ENCODE data around the gene HSPA8. TPM values are rescaled to one million over a fixed set of nuclear protein-coding genes. Genes with fewer than 3 reads are reported as not detected.
A peak's percentile ranks its signal among the peaks of the same experiment; 100 is the strongest.

Gene HSPA8
- total and polyA plus RNA-seq, 2 of the 4 experiments (the other 2 are of a cell fraction) = 2,309 to 4,346 TPM

GRCh38 chr11:123052901-123053721 is 8.8 kb downstream of the HSPA8 start:
- Histone ChIP-seq H3K4me1 (ENCODE audit: control insufficient read depth, insufficient read depth, low read length) (no peaks in the 10 kb centered on the region), H3K9ac (ENCODE audit: low read depth, low read length) (no peak overlapping the region), H3K9me3 (ENCODE audit: control insufficient read depth, insufficient read depth, low read length) (no peaks in the 10 kb centered on the region), H3K14ac (replicated peaks; ENCODE audit: low read depth, low read length) (no peak overlapping the region), H2AFZ (replicated peaks; ENCODE audit: low read length, poor library complexity) (no peak overlapping the region), H3K18ac (ENCODE audit: low read depth, low read length) (no peak overlapping the region), H3K4me3 (ENCODE audit: insufficient read depth, low read depth, low read length) (no peak overlapping the region), H2AK5ac (ENCODE audit: low read depth, low read length) (no peak overlapping the region), H4K20me1 (ENCODE audit: insufficient read depth, low read length) (peaks cover 51% of the 10 kb centered on the region), H2BK5ac (ENCODE audit: low read depth, low read length, poor library complexity, severe bottlenecking) (no peak overlapping the region), H2AK9ac (replicated peaks; ENCODE audit: low read depth, low read length, poor library complexity) (no peak overlapping the region), H2BK20ac (ENCODE audit: low read depth, low read length) (no peak overlapping the region), H3K4ac (ENCODE audit: low read depth, low read length) (no peak overlapping the region), H3K27me3 (ENCODE audit: control insufficient read depth, insufficient read depth, low read length) (no peaks in the 10 kb centered on the region), H3K27ac (ENCODE audit: insufficient read depth, low read length) (no peak overlapping the region), H3K4me2 (ENCODE audit: low read depth, low read length) (no peak overlapping the region), H3K56ac (ENCODE audit: extremely low read depth, insufficient read depth, low read length) (no peak overlapping the region), H3K23ac (ENCODE audit: low read depth, low read length) (no peak overlapping the region), H4K8ac (ENCODE audit: low read depth in 2 of 2, low read length in 2 of 2) (no peak overlapping the region), H4K5ac (ENCODE audit: low read depth, low read length) (no peak overlapping the region), H2BK15ac (ENCODE audit: low read depth, low read length) (no peak overlapping the region), H3K79me1 (ENCODE audit: low read depth in 1 of 2, low read length in 2 of 2) (peaks cover 16 to 19% of the 10 kb centered on the region in 2 experiments; a peak in 3 of 4 replicates), H2BK120ac (ENCODE audit: low read depth, low read length) (no peak overlapping the region), H3K9me1 (ENCODE audit: insufficient read depth, low read length) (no peaks in the 10 kb centered on the region), H4K91ac (ENCODE audit: insufficient read depth, low read depth, low read length) (no peak overlapping the region), H3K36me3 (ENCODE audit: control insufficient read depth, insufficient read depth, low read length) (peaks cover 35% of the 10 kb centered on the region)
- intact Hi-C loops (cut with micrococcal nuclease) (no loop called here), in situ Hi-C loops (cut with MboI; ENCODE audit: low sequenced_read_pairs) (no loop called here), dilution Hi-C loops (cut with HindIII; ENCODE audit: low sequenced_read_pairs, unreplicated experiment) (no loop called here)
- no peak for DNase-seq
- TF ChIP-seq POLR2A (IDR thresholded peaks at IDR 0.05; ENCODE audit: low read depth, low read length) (peak; percentile 51), NFE2L2 (IDR thresholded peaks at IDR 0.05; ENCODE audit: low read depth, low read length) (no peak)
- BruUV-seq (replicated peaks) = no TSS peak
- 83% methylated on average over 1 of the region's 5 CpGs; no CpG with 5 or more reads in 1 of the 2 experiments for WGBS, 2 experiments (ENCODE audit: extremely low coverage in 2 of 2, insufficient read length in 1 of 2)
- peak; percentile 9; the same call in 1 of the 2 replicates for ATAC-seq (ENCODE audit: low read depth)
- CTCF ChIA-PET = interaction anchor here (0.8 to 2.1 kb wide), 3 partner anchors 17 to 208 kb away, joined by 3 to 7 read pairs (median 5); no protein-coding TSS in a partner anchor
- POLR2A ChIA-PET (ENCODE audit: unreplicated experiment) = interaction anchor here (1.3 kb wide), 1 partner anchor 9 kb away, joined by 7 read pairs; the partner anchor contains the start of gene HSPA8
